DMS53 treated with DMSO at 0.1 percent for 48 hours (cell line): Measurements from ENCODE around the gene TRIM15.
"Not testable (repeated sequence)": the region's sequence is repeated elsewhere in the genome, so short reads cannot be mapped to it uniquely, and the experiment has no call there.

ENCODE experiments used
- DNase-seq: peaks from one replicate; lab custom pipeline; 2025; ENCODE audit not compliant: unreplicated experiment; lab: John Stamatoyannopoulos, UW

Gene TRIM15

DNA sequence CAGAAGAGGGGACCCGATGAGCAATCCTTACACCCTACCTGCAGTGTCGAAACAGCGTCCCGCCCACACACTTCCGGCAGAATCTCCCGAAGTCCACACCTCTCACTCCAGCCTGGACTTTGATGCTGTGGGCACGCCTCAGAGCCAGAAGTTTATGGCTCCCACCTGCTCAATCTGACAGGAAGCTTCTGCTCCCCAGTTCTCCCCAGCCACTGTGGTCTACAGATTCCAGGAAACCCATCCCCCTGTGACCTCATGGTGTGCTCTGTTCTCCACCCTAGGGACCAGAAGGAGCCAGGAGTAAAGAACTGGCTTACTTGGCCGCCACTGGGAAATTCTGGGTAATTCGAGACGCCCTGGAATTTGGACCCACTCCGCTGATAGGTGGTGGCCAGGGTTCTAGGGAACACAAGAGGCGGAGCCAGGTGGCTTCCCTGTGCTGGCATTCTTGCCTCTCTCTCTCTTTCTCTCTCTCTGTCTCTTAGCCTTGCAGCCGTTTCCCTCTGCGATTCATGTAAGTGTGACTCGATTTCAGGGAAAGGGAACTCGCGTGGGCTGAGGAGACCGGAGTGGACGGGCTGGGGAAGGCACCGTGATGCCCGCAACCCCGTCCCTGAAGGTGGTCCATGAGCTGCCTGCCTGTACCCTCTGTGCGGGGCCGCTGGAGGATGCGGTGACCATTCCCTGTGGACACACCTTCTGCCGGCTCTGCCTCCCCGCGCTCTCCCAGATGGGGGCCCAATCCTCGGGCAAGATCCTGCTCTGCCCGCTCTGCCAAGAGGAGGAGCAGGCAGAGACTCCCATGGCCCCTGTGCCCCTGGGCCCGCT is at the start of gene TRIM15:
TRIM15 (plus strand) TSS at position 457 of the 828 bp plus-strand sequence; CDS start at position 596, 139 bp downstream.
- DNase-seq: peak; percentile 64

DNA sequence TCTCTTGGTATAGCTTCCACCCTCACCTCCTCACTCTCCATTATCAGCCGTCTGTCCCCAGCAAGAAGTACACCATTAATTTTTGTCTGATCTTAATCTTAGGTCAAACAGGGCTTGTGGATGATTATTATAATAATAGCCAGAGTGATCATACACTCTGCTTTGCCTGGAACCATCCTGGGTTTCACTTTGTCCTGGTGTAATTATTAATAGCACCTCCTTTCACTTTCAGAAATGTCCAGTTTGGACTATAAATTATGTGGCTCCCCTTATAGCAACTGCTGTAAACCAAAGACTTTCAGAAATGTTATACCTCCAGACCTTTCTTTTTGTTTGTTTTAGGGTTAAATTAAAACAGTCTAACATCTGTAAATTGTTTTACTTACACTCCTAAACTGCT is 49.5 kb upstream of the TRIM15 start:
- DNase-seq: no peak

DNA sequence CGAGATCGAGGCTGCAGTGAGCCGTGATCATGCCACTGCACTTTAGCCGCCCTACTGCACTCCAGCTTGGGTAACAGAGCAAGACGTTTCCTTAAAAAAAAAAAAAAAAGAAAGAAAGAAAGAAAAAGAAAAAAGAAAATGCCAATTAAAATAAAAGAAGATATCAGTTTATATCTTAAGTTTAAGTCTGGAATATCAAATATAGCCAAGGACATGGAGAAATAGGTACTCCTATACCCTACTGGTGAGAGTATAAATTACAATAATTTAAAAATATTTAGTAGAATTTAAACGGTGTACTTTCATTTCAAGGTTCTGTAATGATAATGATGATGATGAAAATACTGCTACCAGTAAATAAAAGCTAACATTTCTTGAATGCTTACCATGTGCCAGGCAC is 46.6 kb upstream of the TRIM15 start:
- DNase-seq: no peak

DNA sequence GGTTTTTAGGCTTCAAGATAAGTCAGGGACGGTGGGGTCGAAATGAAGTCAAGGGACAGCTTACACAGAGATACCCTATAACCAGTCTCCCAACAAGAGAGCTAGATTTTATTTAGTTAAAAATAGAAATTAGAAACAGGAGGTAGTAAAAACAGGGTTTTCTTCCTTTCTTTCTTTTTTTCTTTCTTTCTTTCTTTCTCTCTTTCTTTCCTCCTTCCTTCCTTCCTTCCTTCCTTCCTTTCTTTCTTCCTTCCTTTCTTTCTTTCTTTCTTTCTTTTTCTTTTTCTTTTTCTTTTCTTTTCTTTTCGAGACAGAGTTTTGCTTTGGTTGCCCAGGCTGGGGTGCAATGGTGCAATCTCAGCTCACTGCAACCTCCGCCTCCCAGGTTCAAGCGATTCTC is 44.7 kb upstream of the TRIM15 start:
- not testable (repeated sequence) for DNase-seq

DNA sequence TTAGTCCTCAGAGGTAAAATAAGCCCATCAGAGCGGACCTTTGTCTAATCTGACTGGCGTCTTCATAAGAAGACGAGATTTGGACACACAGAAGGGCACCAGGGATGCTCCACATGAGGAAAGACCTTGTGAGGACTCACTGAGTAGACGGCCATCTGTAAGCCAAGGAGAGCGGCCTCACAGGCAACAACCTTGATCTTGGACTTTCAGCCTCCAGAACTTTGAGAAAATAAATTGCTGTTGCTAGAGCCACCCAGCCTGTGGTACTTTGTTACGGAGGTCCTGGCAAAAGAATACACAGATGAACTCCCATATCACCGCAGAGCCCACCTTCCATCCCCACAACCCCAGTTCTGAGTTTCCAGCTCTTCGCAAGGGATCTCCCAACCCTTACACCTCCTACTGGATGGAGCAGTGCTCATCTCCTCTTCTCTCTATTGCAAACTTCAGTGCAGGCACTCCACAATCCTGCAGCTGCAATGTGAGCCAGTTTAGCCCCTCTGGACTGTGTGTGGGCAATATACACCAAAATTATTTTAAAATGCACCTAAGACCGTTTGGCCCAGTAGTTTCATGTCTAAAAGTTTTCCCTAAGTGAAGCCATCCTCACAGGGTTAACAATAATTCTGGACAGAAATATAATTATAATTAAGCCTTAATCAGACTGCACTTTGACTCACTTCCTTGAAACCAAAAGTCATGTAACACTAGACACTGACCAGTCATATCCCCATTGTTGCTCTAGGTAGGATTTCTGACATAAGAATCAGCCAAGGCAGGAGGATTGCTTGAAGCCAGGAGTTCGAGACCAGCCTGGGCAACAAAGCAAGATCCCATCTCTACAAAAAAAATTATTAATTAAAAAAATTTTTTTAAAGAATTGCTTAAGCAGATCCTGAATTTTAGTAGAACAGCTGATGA is 41.6 kb upstream of the TRIM15 start:
- no peak for DNase-seq

DNA sequence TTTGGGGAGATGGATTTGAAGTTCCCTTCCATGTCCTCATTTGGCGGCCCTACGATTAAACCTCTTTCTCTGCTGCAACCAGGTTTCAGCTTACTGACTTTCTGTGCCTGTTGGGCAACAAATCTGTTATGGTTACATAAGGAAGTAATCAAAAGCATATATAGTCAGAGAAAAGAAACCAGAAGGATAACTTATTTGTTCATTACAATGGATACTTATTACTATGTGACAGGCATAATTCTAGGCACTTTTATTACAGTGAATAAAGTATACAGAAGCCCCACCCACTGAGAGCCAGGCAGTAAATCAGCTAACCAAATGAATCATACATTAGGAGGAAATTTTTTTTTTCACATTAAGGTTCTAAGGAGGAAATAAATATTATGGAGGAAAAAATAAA is 40.8 kb upstream of the TRIM15 start:
- DNase-seq: no peak

DNA sequence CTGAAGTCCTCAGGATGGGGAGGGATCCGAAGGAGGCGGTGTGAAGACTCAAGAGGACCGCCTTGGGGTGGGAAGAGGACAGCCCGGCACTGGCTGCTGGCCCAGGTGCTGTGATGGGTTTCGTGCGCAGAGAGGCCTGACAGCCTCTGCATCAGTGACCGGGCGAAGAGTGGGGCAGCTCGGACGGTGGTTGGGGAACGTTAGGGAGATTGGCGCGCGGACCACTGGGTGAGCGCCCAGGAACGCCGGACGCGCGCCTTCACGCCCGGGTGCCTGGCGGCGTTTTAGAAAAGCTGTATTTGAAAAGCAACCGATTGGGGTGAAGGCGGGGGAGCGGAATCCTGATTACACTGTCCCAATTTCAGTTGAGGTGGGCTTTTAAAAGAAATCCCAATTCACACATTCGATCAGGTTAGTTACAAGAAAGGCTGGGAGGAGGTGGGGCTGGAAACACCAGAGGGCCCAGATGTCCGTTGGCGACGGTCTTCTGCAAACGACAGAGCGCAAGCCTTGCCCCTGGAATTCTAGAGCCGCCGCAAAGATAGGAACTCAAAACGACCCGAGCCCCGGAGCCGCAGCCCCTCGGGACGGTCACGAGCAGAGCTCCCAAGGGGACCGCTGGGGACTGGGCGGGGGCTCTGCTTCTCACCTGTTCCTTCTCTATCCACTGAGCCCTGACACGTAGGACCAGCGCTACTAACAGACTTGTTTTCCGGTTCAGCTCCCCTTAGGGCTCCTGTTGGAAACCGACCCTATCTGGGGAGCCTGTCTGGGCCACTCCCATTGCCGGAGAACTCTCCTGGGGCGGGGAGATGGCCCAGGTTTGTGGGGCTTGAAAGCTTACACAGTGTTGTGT is 35.9 kb upstream of the TRIM15 start:
- DNase-seq: no peak

DNA sequence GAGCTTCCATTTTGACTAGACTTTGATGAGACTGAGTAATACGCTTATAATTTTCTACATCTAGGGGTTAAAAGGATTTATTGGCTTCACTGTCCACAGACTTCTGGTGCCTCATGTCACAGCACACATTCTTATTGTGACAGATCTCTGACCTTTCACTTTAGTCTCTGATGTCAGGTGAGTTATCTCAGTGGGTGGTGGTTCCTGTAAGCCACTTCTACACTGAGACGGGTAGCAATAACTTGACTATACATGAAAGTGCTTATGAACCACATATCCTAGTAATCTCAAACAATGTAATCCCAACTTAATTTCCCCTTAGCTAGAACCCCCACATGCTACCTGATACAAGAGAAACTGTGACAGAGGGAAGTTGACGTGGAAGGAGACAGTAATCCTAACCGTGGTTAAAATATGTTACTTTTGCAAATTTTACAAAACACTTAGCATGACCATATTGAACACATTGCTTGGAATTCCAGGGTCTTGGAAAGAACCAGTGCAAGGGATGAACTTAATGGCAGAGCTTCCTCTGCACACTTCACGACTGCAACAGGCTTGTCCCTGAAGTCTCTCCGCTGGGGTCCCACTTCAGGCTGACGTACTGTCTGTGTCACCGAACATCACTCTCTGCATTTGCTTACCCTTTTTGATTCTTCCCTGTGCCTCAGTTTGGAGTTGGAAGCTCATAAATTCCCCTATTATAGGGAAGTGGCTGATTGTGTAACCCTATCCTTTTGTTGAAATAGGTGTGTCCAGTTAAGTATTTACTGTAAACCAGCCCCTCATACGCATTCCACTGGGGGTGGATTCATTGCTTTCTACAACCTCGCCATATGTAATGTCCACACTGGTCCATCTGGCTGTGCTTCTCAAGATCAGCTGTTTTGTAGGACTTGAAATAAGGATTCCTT is 33.8 kb upstream of the TRIM15 start:
- no peak for DNase-seq

DNA sequence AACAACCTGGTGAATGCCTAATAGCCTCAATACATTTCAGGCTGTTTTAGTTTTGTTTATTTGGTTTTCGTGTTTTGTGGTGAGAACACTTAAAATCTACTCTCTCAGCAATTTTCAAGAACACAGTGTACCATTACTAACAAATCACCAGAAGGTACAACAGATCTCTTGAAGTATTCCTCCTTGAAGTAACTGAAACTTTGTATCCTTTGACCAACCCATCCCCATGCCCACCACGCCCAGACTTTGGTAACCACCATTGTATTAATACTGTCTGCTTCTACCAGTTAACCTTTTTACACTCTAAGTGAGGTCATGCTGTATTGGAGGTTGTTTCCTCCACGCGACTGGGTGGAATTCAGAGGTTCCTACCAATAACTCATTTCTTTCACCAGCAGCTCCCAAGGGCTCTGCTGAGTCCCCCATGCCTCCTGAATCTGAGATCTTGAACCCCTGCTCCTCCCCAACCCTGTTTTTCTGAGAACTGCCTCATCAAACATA is 33.1 kb upstream of the TRIM15 start:
- DNase-seq: no peak

DNA sequence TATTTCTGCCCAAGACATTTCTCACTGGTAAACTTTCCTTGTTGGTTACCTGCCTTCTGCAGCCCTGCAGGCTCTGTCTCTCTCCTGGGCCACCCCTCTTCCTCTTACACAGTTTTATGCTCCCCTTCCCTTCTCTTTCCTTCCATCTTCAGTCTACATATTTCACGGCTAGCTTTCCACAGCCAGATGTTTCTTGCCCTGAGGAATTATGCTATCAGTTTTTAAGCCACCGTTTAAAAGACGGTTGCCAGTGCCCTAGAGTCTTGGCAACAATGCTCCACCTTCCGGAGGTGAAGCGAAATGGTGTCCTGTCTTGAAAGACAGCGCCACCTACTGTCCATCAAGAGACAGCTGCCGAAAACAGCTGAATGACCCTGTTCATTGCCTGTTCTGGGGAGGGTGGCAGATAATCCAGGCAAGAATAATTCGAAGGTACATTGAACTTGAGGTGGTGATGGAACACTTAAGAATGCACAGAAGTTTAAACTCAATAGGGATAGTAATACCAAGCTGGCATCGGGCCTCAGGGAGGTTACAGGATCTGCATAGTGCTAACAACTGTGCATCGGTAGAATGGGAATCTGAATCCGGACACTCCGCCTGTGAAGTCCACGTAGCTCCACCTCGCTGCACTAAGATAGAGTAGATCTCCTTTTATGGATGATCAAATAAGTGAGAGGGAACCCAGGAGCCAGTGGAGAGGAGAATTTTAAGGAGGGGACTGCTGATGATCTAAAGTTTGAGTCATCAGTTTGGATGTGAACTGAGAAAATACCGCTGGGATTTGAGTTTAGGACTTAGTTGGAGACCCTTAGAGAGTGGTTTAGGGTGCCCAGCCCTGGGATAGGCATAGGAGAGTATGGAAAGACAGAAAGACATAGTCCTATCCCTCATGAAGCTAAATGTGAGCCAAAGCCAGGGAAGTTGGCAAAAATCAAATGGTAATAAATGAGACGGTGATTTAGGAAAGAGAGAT is 32.2 kb upstream of the TRIM15 start:
- DNase-seq: peak; percentile 78

DNA sequence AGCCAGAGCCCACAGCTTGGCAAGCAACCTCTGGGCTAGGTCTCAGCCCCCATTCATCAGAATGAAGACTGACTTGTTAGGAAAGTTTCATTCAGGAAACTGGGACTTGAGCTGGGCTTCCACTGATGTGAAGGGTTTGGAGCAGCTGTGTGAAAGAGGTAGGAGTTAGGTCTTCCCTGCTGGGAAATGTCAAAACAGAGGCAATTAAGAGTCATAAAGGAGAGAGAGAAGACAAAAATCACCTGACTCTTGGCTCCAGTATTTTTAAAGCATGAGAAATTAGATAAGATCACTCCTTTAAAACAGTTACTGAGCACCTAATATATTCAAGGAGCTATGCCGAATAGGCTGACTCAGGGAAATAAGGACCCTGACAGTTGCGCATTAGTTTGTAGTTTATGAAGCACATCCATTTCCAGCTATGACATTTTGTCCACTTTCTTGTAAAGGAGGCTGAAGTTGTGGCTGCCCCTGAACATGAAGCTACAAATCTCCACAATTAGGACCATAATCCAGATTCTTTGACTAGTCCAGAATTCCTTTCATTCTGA is 31.3 kb upstream of the TRIM15 start:
- DNase-seq: no peak

DNA sequence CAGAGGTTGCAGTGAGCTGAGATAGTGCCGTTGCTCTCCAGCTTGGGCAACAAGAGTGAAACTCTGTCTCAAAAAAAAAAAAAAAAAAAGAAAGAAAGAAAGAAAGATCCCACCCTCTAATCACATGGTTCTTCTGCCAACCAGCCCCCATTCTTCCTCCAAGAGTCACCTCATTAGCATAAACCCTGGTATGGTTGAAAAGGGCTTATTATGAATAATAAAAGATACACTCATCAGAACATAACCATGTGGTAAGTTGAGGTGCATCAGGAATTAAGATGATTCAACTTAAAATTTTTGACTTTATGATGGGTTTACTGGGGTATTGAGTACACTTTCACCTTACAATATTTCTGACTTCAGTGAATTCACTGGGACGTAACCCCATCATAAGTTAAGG is 28.2 kb upstream of the TRIM15 start:
- DNase-seq: no peak

DNA sequence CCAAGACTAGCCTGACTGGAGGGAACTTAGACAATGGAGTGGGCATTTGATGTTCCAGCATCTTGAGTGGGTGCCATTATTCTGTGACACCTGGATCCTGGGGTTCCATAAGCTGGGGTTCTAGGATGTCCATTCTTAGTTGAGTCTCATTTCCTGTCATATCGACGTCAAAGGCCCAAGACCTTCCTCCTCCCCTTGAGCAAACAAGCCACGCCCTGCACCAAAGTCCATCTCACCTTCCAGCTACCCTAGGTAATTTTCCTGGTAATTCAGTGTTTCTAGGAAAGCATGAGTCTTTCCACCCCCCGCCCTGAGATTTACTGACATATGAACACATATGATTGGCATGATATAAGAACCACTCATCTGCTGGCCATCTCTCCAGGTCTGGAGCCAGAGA is 27.6 kb upstream of the TRIM15 start, which contains the start of gene TRIM40:
TRIM40 (plus strand) TSS at position 384 of the 400 bp plus-strand sequence. CDS start 897 bp downstream, outside the sequence.
- DNase-seq: no peak

DNA sequence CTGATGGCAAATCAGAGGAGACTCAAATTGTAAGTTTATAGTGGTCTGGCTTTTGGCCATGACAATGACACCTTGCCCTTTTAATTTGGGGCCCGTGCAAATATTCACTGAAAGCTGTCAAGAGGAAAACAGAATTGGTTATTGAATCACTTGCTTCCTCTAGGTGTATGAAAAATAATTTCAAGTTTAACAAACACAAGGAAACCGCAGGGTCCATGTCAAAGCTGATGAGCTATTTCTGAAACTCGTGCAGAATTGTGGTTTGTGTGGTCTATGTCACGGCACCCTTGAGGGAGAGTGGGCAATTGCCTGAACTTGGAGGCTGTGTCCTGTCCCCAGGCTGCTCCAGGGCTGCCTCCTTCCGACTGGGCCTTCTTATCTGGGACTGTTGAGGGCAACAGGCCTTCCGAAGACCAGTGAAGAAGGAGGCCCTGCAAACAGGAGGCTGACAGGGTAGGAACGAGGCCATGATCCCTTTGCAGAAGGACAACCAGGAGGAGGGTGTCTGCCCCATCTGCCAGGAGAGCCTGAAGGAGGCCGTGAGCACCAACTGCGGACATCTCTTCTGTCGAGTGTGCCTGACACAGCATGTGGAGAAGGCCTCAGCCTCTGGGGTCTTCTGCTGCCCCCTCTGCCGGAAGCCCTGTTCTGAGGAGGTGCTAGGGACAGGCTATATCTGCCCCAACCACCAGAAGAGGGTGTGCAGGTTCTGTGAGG is 26.6 kb upstream of the TRIM15 start:
- no peak for DNase-seq

DNA sequence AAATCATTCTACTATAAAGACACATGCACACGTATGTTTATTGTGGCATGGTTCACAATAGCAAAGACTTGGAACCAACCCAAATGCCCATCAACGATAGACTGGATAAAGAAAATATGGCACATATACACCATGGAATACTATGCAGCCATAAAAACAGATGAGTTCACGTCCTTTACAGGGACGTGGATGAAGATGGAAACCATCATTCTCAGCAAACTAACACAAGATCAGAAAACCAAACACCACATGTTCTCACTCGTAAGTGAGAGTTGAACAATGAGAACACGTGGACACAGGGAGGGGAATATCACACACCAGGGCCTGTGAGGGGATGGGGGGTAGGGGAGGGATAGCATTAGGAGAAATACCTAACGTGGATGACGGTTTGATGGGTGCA is 23.1 kb upstream of the TRIM15 start:
- DNase-seq: not testable (repeated sequence)

DNA sequence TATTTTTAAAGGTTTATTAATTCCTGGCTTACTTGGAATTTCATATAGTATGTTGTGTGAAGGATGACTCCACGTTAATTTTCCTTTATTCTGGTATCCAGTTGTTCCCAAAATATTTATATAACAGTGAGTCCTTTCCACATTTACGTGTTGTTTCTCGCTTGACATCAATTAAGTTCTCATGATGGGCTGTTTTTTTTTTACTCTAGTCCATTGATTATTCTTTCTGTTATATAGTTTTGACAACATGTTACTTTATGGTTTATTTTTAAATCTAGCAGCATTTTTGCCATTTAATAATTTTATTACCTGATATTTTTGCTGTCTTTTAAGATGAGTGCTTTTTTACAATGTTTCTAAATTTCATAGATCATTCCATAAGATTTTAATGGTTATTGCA is 20.7 kb upstream of the TRIM15 start:
- DNase-seq: no peak

DNA sequence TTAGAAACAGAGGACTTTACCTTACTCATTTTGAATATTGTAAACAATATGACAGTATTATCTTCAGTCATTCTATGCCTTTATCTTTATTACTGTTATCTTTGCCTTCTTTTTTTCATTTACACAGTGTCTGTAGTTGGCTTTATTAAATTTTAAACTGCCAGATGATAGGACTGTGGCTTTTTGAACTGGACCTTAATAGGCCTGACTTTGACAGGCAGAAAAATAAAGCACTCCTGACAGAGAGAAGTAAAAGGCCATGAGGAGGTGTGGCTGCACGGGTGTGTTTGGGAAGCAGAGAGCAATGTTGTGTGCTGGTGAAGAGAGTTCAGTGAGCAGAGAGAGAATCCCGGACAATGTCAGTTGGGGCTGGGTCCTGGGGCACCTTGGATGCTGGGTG is 19.6 kb upstream of the TRIM15 start:
- DNase-seq: no peak

DNA sequence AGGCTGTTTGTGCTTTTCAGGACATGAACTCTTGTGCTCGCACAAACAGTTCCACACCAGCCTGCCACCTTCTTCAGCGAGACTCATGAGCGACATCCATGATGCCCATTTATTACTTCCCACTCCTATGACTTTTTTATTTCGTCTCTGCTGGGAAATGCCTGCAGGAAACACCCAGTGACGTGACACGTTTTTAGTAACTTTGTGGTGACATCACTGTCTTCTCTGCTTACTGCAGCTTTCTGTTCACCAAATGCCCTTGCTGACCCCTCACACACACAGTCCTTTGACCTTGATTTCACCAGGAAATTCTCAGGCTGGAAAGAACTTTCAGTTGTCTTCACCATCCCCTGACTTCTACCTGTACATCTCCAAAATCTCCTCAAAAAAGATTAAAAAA is 18.5 kb upstream of the TRIM15 start:
- no peak for DNase-seq
